ENCODE data around the gene WDR70. TPM values are rescaled to one million over a fixed set of nuclear protein-coding genes. Genes with fewer than 3 reads are reported as not detected.

WDR70 gene
- total RNA-seq, 2 donors from 2014 or later, result 34.2 to 36.1 TPM

- Histone ChIP-seq H3K36me3 (ENCODE audit: control insufficient read depth, insufficient read depth, low read length) (peaks cover 7% of the 10 kb centered on the region), H3K9me3 (ENCODE audit: control insufficient read depth, low read length) (peaks cover under 1% of the 10 kb centered on the region), H3K27me3 (ENCODE audit: control insufficient read depth, insufficient read depth, low read length, poor library complexity, severe bottlenecking) (no peaks in the 10 kb centered on the region), H3K4me3 (ENCODE audit: low read length) (no peak overlapping the region), H3K27ac (ENCODE audit: low read depth, low read length) (no peak overlapping the region), H3K9ac (ENCODE audit: extremely low read depth, low read length, poor library complexity, severe bottlenecking) (no peak overlapping the region), H3K4me1 (ENCODE audit: control insufficient read depth, insufficient read depth, low read length) (no peaks in the 10 kb centered on the region)
- H3K36me3 Mint-ChIP-seq (ENCODE audit: low read depth), result peaks cover 23% of the 10 kb centered on the region
- H3K4me1 Mint-ChIP-seq, result no peaks in the 10 kb centered on the region
- 89% methylated on average over 3 of the region's 3 CpGs; no CpG with 5 or more reads in 1 of the 2 experiments for WGBS, 2 experiments (ENCODE audit: insufficient coverage in 1 of 2, insufficient read length in 1 of 2)
- no peak for TF ChIP-seq CTCF (conservative IDR thresholded peaks at IDR 0.05)
- no peak overlapping the region for H3K27ac Mint-ChIP-seq
- DNase-seq, result no peak
- no peaks in the 10 kb centered on the region for H3K27me3 Mint-ChIP-seq (ENCODE audit: insufficient read depth)
- H3K9me3 Mint-ChIP-seq, result no peaks in the 10 kb centered on the region
- H3K4me3 Mint-ChIP-seq, result no peak overlapping the region
Observed at GRCh38 chr5:37496902-37497445, 117.9 kb downstream of the WDR70 start.

- Mint-ChIP-seq H3K4me3 (no peak overlapping the region), H3K36me3 (ENCODE audit: low read depth) (peaks cover 38% of the 10 kb centered on the region), H3K4me1 (no peaks in the 10 kb centered on the region), H3K9me3 (peaks cover 6% of the 10 kb centered on the region), H3K27ac (no peak overlapping the region), H3K27me3 (ENCODE audit: insufficient read depth) (no peaks in the 10 kb centered on the region)
- Histone ChIP-seq H3K9me3 (ENCODE audit: control insufficient read depth, low read length) (peaks cover 11% of the 10 kb centered on the region), H3K27ac (ENCODE audit: low read depth, low read length) (no peak overlapping the region), H3K27me3 (ENCODE audit: control insufficient read depth, insufficient read depth, low read length, poor library complexity, severe bottlenecking) (no peaks in the 10 kb centered on the region), H3K4me1 (ENCODE audit: control insufficient read depth, insufficient read depth, low read length) (no peaks in the 10 kb centered on the region), H3K9ac (ENCODE audit: extremely low read depth, low read length, poor library complexity, severe bottlenecking) (no peak overlapping the region), H3K4me3 (ENCODE audit: low read length) (no peak overlapping the region), H3K36me3 (ENCODE audit: control insufficient read depth, insufficient read depth, low read length) (peaks cover 7% of the 10 kb centered on the region)
- WGBS, 2 experiments (ENCODE audit: insufficient coverage in 1 of 2, insufficient read length in 1 of 2), result 100% methylated on average over 1 of the region's 1 CpG
- no peak for TF ChIP-seq CTCF (conservative IDR thresholded peaks at IDR 0.05)
- no peak for DNase-seq
Observed at GRCh38 chr5:37501152-37501551, 122.0 kb downstream of the WDR70 start.

GRCh38 chr5:37506241-37506640, 127.1 kb downstream of the WDR70 start:
- no peak for TF ChIP-seq CTCF (conservative IDR thresholded peaks at IDR 0.05)
- no peak overlapping the region for H3K9ac ChIP-seq (ENCODE audit: extremely low read depth, low read length, poor library complexity, severe bottlenecking)
- Mint-ChIP-seq H3K27me3 (ENCODE audit: insufficient read depth) (no peaks in the 10 kb centered on the region), H3K36me3 (ENCODE audit: low read depth) (peaks cover 23% of the 10 kb centered on the region), H3K4me1 (no peaks in the 10 kb centered on the region), H3K4me3 (no peak overlapping the region), H3K27ac (no peak overlapping the region), H3K9me3 (peaks cover 6% of the 10 kb centered on the region)
- WGBS, 2 experiments (ENCODE audit: insufficient coverage in 1 of 2, insufficient read length in 1 of 2), result 97 to 100% methylated on average over 2 to 3 of the region's 3 CpGs
- H3K4me1 ChIP-seq (ENCODE audit: control insufficient read depth, insufficient read depth, low read length), result no peaks in the 10 kb centered on the region
- no peaks in the 10 kb centered on the region for H3K27me3 ChIP-seq (ENCODE audit: control insufficient read depth, insufficient read depth, low read length, poor library complexity, severe bottlenecking)
- H3K4me3 ChIP-seq (ENCODE audit: low read length), result no peak overlapping the region
- peaks cover 11% of the 10 kb centered on the region for H3K9me3 ChIP-seq (ENCODE audit: control insufficient read depth, low read length)
- no peaks in the 10 kb centered on the region for H3K36me3 ChIP-seq (ENCODE audit: control insufficient read depth, insufficient read depth, low read length)
- H3K27ac ChIP-seq (ENCODE audit: low read depth, low read length), result no peak overlapping the region
- no peak for DNase-seq
